ENCODE results near the gene MAN1B1. TPM values are rescaled to one million over a fixed set of nuclear protein-coding genes. Genes with fewer than 3 reads are reported as not detected.
"Not testable (repeated sequence)": the region's sequence is repeated elsewhere in the genome, so short reads cannot be mapped to it uniquely, and the experiment has no call there.

Gene MAN1B1
- total RNA-seq, 1 donor from 2014 or later, result 67.6 TPM

DNA sequence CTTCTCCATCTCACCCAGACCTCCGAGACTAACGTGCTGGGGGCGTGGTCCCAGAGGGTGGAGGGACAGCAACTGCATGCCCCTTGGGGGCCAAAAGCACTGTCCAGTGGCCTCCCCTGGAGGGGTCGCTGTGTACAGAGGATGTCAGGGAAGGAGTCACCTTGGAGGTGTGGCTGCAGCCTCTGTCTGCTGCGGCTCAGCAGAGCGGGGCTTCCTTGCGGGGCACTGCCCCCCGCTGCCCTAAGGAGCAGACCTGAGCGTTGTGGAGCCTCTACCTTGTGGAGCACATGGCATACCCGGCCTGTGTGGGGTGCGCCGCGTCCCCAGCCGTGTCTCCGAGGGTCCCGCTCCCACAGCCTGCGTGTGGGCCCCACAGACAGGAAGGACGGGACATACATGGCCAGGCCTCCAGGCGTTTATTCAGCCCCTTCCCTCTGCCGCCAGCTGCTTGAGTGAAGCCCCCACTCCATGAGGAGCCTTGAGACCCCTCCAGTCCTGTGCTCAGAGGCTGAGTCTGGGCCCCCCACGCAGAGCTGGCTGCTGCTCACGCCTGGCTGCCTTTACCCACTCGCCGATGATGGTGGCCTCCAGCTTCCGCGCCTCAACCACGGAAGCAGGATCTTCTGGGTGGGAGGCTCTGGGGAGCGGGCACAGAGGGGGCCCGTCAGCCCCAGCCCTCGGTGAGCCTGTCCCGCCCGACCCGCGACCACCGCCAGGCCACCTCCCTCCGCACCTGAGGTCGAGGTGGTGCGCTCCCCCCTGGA is 23.5 kb downstream of the MAN1B1 start:
- DNase-seq (ENCODE audit: low read depth), result no peak

DNA sequence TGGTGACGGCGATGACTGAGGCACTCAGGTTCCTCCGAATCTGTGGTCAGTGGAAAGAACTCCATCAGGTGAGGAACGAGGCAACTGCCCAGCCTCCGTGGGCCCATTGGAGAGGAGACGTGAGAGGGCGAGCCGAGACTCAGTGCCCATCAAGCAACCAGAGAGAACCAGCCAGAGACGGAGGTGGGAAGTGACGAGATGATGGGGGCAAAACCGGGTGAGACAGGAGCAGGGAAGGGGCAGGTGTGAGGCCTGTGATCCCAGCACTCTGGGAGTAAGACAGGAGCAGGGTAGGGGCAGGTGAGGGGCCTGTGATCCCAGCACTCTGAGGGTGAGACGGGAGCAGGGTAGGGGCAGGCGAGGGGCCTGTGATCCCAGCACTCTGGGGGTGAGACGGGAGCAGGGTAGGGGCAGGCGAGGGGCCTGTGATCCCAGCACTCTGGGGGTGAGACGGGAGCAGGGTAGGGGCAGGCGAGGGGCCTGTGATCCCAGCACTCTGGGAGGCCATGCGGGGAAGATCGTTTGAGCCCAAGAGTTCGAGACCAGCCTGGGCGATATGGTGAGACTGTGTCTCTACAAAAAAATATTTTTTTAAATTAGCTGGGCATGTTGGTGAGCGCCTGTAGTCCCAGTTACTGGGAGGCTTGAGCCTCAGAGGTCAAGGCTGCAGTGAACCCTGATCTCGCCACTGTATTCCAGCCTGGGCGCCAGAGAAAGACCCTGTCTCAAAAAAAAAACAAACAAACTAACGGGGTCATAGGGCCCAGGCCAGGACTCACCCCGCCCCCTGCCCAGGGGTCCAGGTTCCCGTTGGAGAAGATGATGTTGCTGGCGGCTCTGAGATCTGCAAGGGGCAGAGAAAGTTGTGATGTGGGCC is 24.4 kb downstream of the MAN1B1 start:
- DNase-seq (ENCODE audit: low read depth), result no peak

DNA sequence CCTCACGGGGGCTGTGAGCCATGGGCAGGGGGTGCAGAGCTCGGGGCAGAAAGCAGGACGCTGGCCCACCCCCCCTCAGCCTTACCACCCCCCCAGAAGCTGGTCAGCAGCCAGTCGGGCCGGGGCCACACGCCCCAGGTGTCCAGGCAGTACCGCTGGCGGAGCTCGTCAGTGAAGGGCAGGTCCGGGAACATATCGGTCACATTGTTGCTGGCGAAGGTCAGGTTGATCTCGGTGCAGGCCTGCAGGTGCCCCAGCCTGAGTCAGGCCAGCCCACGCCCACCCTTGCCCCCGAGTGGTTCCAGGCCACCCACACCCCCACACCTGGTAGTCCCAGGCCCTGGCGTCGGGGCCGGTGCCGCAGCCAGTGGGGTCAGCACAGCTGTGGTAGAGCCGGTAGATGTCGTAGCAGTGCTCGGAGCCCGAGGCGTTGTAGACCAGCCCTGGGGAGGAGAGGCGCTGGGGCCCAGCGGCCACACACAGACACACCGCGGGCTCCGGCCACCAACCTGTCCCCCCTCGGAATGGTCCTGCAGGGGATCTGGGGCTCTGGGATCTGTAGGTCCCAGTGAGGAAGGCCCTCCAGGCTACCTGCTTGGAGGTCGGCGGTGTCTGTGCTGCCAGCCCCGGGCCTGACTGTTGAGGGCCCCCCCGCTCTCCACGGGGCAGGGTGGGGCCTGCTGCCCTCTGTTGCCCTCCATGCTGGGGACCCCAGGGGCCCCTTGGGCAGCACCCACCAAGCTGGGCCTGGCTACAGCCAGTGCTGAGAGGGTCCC is 25.2 kb downstream of the MAN1B1 start:
- DNase-seq (ENCODE audit: low read depth), result no peak

DNA sequence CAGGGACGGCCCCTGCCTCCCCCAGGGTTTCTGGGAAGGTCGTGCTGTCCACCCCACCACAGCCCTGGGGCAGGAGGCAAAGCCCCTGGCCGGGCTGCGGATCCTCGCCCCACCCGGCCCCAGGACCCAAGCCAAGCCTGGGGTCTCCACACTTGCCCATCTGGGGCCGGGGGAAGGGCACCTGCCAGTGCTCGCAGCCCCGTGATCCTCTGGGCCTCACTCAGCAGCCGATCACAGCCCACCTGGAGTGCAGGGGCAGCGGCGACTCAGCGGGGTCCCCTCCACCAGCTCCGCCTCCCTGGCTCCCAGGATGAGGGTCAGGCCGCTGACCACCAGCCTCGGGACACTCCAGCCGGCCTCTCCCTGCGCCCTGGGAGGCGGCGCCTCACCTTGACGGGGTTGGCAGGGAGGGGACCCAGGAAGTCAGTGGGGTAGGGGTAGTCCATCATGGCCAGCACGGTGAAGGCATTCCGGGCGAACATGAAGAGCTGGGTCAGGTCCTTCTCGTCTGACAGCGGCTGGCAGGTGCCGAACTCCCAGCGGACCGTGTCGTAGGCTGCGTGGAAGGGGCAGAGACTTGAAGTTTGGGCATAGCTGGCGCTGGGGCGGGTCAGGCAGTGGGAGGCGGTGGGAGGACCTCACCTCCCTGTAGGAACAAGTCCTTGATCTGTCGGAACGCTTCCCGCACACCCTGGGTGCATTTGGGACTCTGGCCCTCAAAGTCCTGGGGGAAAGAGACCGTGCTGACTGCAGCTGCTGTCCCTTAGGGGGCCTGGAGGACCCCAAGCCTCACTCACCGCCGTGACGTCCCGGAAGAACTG is 26.0 kb downstream of the MAN1B1 start:
- no peak for DNase-seq (ENCODE audit: low read depth)

DNA sequence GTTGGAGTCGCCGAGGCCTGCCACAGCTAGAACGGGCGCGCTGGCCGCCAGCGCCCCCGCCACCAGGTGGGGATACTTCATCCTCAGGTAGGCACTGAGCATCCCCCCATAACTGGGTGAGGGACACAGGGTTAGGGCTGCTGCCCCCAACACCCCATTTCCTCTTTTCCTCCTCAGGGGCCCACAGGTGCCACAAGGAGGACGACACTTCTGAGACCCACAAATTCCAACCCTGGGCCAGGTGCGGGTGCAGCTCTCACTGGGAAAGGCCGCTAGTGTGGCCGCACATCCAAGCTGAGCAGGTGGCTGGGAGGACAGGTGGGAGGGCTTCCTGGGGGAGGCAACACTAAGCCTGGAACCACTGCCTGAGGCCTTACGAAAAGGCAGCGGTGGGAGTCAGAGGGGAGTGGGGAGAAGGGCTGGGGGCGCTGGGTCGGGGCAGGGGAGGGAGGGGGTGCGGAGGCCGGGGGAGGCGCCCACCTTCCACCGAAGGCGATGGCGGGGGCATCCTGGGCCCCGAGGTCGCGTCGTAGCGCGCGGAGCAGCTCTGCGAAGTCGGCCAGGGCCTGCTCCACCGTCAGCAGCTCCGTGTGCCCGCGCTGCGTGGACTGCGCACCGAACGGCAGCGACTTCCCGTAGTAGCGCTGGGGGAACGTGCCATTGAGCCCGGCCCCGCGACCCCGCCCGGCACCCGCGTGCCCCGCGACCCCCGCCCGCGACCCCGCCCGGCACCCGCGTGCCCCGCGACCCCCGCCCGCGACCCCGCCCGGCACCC is 26.8 kb downstream of the MAN1B1 start:
- DNase-seq (ENCODE audit: low read depth), result no peak

DNA sequence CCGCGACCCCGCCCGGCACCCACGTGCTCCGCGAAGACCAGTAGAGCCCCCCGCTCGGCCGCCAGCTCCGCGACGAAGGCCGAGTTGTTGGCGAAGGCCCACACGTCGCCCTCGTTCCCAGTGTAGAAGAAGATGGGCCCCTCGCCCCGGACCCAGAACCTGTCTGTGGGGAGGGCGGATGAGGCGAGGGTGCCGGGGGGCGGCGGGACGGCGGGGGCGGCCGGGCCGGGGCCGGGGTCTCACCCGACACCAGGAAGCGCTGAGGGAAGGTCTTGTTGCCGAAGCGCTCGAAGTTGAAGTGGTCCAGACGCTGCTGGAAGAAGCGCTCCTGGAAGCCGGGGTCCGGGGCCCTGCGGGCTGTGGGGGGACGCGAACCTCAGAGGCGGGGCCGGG is 27.4 kb downstream of the MAN1B1 start:
- DNase-seq (ENCODE audit: low read depth), result no peak

DNA sequence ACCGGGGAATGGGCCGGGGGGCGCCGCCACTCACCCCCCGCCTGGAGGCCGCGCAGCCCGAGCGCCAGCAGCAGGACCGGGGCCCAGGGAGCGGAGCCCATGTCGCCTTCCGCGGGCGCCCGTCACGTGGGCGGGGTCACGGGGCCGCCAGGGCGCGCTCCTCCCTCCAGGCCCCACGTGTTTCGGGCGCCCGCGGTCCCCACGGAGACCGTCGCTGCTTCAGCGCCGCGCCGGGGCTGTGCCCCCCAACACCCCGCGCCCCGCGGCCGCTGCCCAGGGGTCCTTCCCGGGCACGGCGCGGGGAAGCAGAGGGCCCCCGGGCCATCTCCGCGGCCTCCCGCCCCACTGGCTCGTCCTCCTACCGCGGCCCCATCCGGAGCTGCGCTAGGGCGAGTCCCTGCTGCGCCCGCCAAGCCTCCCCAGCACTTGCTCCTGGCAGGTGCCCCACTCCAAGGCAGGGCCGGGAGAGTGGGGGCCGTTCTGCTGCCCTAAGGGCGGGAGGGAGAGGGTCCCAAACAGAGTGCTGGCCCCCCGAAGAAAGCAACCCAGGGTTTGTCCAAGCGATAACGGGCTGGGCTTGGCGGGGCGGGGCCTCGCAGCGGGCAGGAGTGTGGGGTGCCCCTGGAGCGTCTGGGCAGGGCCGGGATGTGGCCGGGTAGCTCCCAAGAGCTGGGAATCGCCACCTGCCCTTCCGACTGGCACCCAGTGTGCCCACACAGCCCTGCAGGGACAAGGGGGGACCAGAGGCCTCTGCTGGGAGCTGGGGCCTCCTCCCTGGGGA is 28.0 kb downstream of the MAN1B1 start, which contains the start of gene DPP7:
TSS of gene DPP7 (minus strand) at position 121 of the 781 bp plus-strand sequence. CDS start at position 101, 20 bp downstream.
- no peak for DNase-seq (ENCODE audit: low read depth)

DNA sequence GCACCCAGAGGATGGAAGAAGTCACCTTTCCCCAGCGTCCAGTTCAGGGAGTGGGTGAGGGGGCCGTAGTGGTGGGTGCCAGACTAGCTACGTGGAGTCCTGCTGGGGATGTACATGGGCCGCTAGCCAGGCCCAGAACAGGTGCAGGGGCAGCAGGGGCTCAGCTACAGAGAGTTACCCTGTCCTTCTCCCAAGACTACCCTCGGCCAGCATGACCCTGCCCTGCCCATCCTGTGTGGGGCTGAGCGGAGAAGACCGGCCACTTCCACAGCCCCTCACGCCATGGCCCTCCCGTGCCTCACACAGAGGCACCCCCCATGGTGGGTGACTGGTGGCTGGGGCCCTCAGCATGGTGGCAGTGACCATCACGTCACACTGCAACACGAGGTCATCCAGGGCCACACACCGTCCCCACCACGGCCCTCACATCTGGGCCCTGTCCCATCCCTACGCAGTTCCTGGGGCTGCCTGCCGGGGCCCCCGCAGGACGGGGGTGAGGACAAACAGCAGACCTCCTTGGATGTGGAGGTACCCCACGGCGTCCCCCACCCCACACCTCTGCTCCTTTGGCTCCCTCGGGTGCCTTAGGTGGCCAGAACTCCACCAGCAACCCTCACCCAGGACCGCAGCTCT is 28.7 kb downstream of the MAN1B1 start:
- no peak for DNase-seq (ENCODE audit: low read depth)

DNA sequence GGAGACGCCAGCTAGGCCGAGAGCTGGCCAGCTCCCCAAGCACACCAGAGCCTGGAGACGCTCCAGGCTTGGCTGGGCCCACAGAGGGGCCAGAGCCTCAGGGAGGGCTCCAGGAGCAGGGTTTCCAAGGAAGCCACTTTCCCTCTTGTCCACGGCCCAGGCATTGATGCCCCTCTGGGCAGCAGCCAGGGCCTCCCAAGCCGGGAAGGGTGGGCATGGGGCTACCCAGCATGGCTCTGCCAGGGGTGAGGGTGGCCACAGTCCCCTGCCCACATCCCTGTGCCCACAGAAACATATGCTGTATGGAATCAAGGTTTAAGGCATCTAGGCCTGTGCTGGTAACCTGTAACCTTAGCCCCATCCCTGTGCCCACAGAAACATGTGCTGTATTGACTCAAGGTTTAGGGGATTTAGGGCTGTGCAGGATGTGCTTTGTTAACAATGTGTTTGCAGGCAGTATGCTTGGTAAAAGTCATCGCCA is 29.3 kb downstream of the MAN1B1 start:
- no peak for DNase-seq (ENCODE audit: low read depth)

DNA sequence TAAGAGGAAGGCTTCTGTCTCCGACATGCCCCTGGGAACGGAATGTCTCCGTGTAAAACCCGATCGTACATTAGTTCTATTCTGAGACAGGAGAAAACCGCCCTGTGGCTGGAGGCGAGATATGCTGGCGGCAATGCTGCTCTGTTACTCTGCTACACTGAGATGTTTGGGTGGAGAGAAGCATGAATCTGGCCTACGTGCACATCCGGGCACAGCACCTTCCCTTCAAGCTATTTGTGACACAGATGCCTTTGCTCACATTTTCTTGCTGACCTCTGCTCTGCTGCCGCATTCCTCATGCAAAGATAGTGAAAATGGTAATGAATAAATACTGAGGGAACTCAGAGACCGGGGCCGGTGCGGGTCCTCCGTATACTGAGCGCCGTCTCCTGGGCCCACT is 29.9 kb downstream of the MAN1B1 start:
- DNase-seq (ENCODE audit: low read depth), result no peak

DNA sequence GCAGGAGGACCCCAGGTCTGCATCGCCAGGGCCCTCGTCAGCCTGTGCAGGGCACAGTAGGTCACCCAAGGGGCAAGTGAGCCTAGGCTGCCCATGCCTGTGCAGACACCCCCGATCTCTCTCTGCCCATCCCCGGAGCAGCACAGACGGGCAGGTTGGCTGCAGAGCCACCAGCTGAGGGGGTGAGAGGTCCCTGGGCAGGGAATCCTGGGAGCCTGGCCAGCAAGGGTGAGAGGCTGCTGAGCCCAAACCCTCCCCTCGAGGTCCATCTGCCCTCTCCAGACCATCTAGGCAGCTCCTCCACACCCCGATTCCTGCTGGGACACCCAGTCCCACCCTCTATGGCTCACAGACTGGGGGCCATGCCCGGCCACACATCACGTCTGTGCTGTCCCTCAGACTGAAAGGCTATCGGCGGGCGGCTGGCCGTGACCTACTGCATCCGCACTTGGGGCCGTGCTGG is 30.5 kb downstream of the MAN1B1 start:
- DNase-seq (ENCODE audit: low read depth), result no peak

DNA sequence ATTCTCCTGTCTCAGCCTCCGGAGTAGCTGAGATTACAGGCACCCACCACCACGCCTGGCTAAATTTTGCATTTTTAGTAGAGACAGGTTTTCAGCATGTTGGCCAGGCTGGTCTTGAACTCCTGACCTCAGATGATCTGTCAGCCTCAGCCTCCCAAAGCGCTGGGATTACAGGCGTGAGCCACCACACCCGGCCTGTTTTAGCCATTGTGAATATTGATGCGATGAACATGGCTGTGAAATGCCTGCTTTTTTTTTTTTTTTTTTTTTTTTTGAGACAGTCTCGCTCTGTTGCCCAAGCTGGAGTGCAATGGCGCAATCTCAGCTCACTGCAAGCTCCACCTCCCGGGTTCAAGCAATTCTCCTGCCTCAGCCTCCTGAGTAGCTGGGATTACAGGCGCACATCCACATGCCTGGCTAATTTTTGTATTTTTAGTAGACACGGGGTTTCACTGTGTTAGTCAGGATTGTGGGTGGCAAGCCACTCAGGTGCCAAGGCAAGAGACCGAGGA is 31.4 kb downstream of the MAN1B1 start:
- DNase-seq (ENCODE audit: low read depth), result not testable (repeated sequence)

DNA sequence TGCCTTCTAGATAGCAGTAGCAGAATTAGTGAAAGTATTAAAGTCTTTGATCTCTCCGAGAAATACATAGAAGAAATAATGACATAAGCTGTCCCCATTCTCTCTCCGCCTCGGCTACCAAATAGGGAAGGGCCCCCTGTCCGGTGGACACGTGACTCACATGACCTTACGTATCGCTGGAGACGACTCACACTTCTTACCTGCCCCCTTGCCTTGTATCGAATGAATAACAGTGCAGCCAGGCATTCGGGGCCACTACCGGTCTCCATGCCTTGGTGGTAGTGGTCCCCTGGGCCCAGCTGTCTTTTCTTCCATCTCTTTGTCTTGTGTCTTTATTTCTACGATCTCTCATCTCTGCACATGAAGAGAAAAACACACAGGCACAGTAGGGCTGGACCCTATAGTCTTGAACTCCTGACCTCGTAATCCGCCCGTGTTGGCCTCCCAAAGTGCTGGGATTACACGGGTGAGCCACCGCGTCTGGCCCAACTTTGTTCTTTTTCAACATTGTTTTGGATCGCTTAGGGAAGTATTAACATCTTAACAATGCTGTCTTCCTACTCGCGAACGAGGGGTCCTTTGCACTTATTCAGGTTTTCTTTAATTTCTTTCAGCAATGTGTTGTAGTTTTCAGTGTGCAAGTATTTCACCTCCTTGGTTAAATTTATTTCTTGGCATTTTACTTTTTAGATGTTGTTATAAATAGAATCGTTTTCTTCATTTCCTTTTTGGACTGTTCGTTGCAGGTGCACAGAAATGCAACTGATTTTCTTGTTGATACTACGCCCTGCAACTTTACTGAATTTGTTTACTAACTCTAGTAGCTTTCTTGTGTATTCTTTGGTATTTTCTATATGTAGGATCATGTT is 35.4 kb downstream of the MAN1B1 start:
- not testable (repeated sequence) for DNase-seq (ENCODE audit: low read depth)

DNA sequence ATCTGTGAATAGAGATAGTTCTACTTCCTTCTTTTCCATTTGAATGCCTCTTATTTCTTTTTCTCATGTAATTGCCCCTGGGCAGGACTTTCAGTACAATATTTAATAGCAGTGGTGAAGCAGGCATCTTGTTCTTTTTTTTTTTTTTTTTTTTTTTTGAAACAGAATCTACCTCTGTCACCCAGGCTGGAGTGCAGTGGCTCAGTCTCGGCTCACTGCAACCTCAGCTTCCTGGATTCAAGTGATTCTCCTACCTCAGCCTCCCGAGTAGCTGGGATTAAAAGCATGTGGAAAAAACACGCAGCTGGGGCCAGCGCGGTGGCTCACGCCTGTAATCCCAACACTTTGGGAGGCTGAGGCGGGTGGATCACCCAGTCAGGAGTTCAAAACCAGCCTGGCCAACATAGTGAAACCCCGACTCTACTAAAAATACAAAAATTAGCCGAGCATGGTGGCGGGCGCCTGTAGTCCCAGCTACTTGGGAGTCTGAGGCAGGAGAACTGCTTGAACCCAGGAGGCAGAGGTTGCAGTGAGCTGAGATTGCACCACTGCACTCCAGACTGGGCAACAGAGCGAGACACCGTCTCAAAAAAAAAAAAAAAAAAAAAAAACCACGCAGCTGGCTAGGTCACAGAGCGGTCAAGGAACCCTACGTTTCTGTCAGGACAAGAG is 36.1 kb downstream of the MAN1B1 start:
- DNase-seq (ENCODE audit: low read depth), result not testable (repeated sequence)

DNA sequence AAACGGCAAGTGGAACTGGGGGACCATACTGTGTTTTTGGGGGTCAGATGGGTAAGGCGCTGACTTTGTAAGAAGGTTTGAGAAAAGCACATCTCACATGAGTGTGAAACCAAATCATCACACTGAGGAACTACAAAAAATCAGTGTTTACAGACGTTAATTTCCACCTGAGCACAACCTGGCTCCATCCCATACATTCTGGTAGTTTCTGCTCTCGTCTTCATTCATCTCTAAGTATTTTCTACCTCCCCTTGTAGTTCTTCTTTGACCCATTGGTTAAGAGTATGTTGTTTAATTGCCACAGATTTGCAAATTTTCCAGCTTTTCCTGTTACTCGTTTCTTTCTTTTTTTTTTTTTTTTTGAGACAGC is 36.7 kb downstream of the MAN1B1 start:
- DNase-seq (ENCODE audit: low read depth), result no peak

DNA sequence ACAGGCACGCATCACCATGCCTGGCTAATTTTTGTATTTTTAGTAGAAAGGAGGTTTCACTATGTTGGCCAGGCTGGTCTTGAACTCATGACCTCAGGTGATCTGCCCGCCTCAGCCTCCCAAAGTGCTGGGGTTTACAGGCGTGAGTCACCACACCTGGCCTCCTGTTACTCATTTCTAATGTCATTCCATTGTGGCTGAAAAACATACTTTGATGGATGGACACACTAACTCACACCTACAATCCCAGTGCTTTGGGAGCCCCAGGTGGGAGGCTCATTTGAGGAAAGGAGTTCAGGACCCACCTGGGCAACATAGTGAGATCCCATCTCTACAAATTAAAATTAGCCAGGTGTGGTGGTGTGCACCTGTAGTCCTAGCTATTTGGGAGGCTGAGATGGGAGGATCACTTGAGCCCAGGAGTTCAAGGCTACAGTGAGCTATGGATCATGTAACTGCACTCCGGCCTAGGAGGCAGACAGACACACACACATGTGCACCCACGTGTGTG is 37.2 kb downstream of the MAN1B1 start:
- DNase-seq (ENCODE audit: low read depth), result not testable (repeated sequence)

DNA sequence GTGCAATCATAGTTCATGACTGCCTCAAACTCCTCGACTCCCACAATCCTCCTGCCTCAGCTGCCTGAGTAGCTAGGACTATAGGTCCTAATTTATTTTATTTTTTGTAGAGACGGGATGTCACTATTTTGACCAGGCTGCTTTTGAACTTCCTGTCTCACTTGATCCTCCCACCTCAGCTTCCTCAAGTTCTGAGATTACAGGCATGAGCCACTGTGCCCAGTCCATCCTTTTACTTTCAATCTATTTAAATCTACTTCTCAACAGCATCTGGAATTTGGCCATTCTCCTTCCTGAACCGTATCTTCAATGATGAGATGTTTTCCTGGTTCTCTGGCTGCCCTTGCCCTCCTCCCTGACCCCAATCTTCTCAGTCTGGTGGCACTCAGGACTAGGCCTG is 40.0 kb downstream of the MAN1B1 start:
- DNase-seq (ENCODE audit: low read depth), result no peak
